Measurements from ENCODE around the gene AGMAT.
A peak's percentile ranks its signal among the peaks of the same experiment; 100 is the strongest.
"Not testable (repeated sequence)": the region's sequence is repeated elsewhere in the genome, so short reads cannot be mapped to it uniquely, and the experiment has no call there.

Gene AGMAT

DNA sequence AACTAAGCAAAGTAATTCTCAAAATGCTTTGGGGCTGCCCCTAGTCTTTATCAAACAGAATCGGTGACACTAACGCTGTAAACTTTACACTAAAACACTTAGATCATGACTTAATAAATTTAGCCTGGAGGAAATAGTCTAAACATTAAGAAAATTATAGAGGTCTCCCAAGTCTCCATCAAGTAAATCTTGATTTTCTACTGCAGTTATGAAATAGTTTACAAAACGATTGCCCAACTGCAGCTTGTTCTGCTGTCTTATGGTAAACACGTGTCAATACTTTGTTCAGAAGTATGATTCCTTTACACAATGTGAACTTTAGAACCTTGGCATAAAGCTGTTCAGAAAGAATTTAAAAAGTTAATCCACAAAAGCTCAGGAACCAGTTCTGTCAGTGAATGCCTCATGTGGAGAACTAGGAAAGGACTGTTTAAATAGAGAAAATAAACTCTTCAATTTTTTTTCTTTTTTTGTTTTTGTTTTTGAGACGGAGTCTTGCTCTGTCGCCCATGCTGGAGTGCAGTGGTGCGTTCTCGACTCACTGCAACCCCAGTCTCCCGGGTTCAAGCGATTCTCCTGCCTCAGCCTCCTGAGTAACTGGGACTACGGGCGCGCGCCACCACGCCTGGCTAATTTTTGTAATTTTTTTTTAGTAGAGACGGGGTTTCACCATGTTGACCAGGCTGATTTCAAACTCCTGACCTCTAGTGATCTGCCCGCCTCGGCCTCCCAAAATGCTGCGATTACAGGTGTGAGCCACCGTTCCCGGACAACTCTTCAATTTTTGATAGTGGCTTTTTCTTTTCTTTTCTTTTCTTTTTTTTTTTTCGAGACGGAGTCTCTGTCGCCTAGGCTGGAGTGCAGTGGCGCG lies 34.0 kb upstream of the AGMAT start:
- no peaks in the 10 kb centered on the region for H3K27me3 Mint-ChIP-seq
- H3K4me1 Mint-ChIP-seq (ENCODE audit: low read depth): peaks cover 59% of the 10 kb centered on the region
- H3K4me3 Mint-ChIP-seq: peak overlapping the region; percentile 73
- no peaks in the 10 kb centered on the region for H3K9me3 Mint-ChIP-seq
- H3K27ac Mint-ChIP-seq: peak overlapping the region; percentile 95
- intact Hi-C loops (cut with micrococcal nuclease): loop anchor here (1.0 to 5.0 kb wide), 3 partner anchors 16 to 92 kb away; partner anchors contain the start of genes DNAJC16 and PLEKHM2
- H3K36me3 Mint-ChIP-seq (ENCODE audit: low read depth): peaks cover 19% of the 10 kb centered on the region

DNA sequence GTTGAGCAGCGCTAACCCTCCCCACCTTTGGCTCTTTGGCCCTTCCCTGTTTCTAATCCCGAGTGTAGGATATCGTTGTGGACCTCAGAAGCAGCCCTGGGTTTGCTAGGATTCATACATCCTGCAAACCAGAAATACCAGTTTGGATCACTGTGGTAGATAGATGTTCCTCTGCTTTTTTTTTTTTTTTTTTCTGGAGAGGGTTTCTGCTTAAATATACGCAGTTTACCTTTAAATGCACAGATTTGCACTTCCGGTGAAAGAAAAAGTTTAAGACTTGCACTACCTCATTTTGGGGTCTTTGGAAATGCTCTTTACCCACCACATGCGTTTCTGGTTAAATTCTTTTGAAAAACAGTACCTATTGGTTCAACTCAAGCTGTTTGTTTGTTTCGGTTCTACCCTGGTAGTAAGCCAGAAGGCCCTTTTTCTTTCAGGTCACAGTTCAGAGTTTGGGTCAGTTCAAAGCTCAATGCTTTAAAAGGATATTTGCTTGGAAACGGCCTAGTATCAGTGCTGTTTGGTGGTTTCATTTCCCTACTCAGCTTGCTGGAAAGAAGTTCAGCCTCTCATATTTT lies 33.3 kb upstream of the AGMAT start:
- Mint-ChIP-seq H3K27me3 (no peaks in the 10 kb centered on the region), H3K9me3 (no peaks in the 10 kb centered on the region), H3K4me3 (peak overlapping the region; percentile 73), H3K4me1 (ENCODE audit: low read depth) (peaks cover 58% of the 10 kb centered on the region), H3K36me3 (ENCODE audit: low read depth) (peaks cover 19% of the 10 kb centered on the region), H3K27ac (peak overlapping the region; percentile 95)
- intact Hi-C loops (cut with micrococcal nuclease): loop anchor here (1.0 to 5.0 kb wide), 3 partner anchors 15 to 91 kb away; partner anchors contain the start of genes DNAJC16 and PLEKHM2

DNA sequence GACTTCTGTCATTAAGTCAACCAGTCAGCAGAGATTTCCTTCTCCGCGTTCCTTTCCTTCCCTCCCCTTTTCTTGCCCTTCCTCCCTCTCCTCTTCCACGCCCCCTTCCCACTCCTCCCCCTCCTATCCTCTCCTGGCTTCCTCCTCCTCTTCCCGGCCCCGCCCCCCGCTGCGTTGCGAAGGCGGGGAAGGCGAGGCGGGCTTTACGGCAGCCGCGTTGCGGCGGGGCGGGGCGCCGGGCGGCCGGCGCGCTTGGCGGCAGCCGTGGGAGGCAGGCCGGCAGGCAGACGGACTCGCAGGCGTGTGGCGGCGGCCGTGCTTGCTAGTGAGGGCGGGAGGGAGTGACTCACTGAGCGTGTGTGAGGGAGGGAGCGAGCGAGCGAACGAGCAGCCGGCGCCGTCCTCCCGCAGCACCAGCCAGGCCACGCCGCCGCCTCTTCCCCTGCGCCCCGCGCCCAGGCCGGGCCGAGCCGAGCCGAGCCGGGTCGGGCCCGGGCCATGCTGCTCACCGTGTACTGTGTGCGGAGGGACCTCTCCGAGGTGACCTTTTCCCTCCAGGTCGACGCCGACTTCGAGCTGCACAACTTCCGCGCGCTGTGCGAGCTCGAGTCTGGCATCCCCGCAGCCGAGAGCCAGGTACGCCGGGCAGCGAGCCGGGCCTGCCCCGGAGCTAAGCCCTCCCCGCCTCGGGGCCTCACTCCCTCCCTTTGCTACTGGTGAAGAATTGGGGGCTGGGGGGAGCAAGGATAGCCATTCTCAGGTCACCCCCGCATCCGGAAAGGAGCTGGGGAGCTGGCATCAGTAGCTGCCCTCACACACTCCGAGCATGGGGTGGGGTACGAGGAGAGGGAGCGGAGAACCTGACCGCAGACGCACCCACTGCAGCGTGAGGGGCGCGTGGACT lies 32.6 kb upstream of the AGMAT start, which contains the start of gene DDI2:
DDI2 (plus strand) TSS at position 286 of the 904 bp plus-strand sequence; CDS start at position 499, 213 bp downstream.
- Mint-ChIP-seq H3K4me3 (peak within 1 kb of the TSS; percentile 73), H3K27me3 (peaks cover 3% of the 10 kb centered on the region), H3K4me1 (ENCODE audit: low read depth) (peaks cover 51% of the 10 kb centered on the region), H3K27ac (peak within 1 kb of the TSS; percentile 95), H3K9me3 (no peaks in the 10 kb centered on the region), H3K36me3 (ENCODE audit: low read depth) (peaks cover 14% of the 10 kb centered on the region)
- intact Hi-C loops (cut with micrococcal nuclease): loop anchor here (1.0 to 5.0 kb wide), 3 partner anchors 14 to 90 kb away; partner anchors contain the start of genes DNAJC16 and PLEKHM2

DNA sequence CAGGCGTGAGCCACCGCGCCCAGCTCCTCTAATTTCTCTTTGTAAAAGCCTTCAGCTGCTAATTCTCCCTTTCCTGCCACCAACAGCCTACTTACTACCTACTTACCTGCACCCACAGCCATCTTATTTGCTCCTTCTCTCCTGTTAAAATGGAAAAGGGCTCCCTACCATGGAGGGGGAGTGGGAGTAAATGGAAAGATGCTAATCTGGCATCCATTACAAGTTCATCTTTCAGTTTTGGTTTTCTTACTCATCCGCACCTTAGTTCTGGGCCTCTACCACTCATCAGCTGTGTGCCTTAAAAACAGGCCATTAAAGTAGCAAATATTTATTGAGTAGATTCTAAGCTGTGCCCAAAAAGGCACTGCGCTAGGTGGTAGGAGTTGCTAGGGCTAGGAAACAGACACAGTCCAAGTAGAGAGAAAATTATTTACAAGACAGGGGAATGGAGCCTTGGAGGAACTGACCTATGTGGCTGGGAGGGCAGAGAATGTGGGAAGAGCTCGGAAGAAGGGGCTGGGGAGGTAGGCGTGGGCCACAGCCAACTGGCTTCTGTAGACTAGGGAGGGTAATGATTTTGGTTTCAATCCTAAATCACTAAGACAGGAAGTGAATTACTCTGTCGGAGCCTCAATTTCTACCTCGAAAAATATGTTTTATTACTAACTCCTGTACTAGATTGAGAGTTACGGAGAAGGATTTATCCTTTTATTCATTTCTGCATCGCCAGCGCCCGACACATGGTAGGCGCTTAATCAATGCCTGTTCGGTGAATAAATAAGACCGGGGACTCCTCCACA lies 31.7 kb upstream of the AGMAT start:
- Mint-ChIP-seq H3K27me3 (peaks cover 3% of the 10 kb centered on the region), H3K36me3 (ENCODE audit: low read depth) (peaks cover 10% of the 10 kb centered on the region), H3K27ac (peak overlapping the region; percentile 95), H3K9me3 (no peaks in the 10 kb centered on the region), H3K4me1 (ENCODE audit: low read depth) (peaks cover 43% of the 10 kb centered on the region), H3K4me3 (peak overlapping the region; percentile 73)
- intact Hi-C loops (cut with micrococcal nuclease): loop anchor here (5.0 kb wide), 2 partner anchors 66 to 89 kb away; partner anchors contain the start of genes DNAJC16 and PLEKHM2

DNA sequence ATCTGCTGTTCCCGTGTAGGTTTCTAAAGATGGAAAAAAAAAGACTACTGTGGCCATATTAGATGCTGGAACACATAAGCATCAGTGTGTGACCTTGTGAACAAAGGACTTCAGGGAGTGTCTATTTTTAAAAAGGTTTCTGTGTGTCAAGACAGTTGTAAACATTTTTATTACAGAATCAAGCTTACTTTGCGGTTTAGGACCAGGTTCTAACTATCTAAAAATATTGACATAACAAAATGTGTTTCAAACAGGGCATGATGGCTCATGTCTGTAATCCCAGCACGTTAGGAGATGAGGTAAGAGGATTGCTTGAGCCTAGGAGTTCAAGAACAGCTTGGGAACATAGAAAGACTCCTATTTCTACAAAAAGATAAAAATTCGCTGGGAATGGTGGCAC lies 25.3 kb upstream of the AGMAT start:
- no peaks in the 10 kb centered on the region for H3K9me3 Mint-ChIP-seq
- intact Hi-C loops (cut with micrococcal nuclease): no loop called here
- no peak overlapping the region for H3K27ac Mint-ChIP-seq
- peaks cover 3% of the 10 kb centered on the region for H3K27me3 Mint-ChIP-seq
- H3K4me1 Mint-ChIP-seq (ENCODE audit: low read depth): no peaks in the 10 kb centered on the region
- H3K36me3 Mint-ChIP-seq (ENCODE audit: low read depth): no peaks in the 10 kb centered on the region
- no peak overlapping the region for H3K4me3 Mint-ChIP-seq

DNA sequence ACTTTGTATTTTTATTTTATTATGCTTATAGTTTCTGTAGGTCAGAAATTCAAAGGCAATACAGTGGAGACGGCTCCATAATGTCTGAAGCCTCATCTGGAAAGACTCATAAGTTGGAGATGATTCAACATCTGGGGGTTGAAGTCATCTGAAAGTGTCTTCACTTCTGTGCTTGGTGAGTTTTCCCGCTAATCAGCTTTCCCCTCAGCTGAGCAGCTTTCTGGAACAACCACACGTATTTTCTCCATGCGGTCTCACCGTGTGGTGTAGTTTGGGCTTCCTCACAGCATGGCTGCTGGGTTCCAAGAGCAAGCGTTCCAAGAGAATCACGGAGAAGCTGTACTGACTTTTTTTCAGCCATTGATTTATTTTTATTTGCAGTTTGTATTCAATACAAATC lies 24.8 kb upstream of the AGMAT start:
- Mint-ChIP-seq H3K27ac (no peak overlapping the region), H3K9me3 (no peaks in the 10 kb centered on the region), H3K27me3 (peaks cover 3% of the 10 kb centered on the region), H3K4me3 (no peak overlapping the region), H3K4me1 (ENCODE audit: low read depth) (no peaks in the 10 kb centered on the region), H3K36me3 (ENCODE audit: low read depth) (no peaks in the 10 kb centered on the region)
- intact Hi-C loops (cut with micrococcal nuclease): no loop called here

DNA sequence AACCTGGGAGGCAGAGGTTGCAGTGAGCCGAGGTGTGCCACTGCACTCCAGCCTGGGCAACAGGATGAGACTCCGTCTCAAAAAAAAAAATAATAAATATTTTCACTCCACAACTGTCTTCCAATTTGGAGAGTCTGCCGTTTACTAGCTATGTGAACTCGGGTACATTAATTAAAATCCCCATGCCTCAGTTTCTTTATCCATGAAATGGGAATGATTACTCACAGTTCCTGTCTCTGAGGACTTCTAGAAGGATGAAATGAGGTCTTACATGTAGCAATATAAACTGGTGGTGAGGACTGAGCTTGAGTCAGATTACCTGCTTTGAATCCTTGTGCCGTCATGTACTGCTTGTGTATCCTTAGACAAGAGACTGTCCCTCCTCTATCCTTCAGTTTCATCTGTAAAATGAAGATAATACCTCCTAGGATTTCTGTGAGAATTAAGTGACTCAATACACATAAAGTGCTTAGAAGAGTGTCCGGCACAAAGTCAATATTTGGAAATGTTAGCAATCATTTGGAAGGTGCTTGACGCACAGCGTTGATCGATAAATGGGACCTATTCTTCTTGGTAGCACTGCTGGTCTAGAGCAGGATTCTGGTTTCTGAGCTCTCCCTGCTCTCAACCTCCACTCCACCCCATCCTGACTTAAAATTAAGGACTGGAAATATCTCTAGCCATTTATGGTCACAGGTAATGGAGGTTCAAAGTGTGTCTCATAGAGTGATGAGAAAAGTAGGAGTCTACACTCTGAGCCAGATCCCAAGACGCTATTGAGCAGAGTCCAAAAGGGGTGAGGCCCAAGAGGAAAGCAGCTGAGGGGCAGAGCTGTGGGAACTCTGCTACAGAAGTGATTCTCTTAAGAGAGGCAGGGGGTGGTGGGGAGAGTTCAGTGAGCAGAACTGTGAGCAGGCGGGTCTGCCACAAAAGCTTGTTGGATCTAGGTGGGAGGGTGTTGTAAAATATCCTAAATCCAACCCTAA lies 20.8 kb upstream of the AGMAT start:
- intact Hi-C loops (cut with micrococcal nuclease): no loop called here
- H3K27me3 Mint-ChIP-seq: no peaks in the 10 kb centered on the region
- H3K4me1 Mint-ChIP-seq (ENCODE audit: low read depth): peaks cover 16% of the 10 kb centered on the region
- H3K4me3 Mint-ChIP-seq: no peak overlapping the region
- no peak overlapping the region for H3K27ac Mint-ChIP-seq
- no peaks in the 10 kb centered on the region for H3K36me3 Mint-ChIP-seq (ENCODE audit: low read depth)
- H3K9me3 Mint-ChIP-seq: no peaks in the 10 kb centered on the region

DNA sequence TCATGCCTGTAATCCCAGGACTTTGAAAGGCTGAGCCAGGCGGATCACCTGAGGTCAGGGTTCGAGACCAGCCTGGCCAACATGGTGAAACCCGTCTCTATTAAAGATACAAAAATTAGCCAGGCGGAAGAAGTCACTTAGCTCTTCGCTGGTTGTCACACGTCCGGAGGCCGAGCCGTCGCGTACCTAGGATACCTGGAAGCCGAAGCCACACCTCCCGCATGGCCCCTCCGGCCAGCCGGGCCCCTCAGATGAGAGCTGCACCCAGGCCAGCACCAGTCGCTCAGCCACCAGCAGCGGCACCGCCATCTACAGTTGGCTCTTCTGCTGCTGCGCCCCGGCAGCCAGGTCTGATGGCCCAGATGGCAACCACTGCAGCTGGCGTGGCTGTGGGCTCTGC lies 19.5 kb upstream of the AGMAT start:
- peaks cover 16% of the 10 kb centered on the region for H3K4me1 Mint-ChIP-seq (ENCODE audit: low read depth)
- intact Hi-C loops (cut with micrococcal nuclease); H3K4me3 Mint-ChIP-seq; H3K9me3 Mint-ChIP-seq; H3K27me3 Mint-ChIP-seq; H3K36me3 Mint-ChIP-seq (ENCODE audit: low read depth): not testable (repeated sequence)
- H3K27ac Mint-ChIP-seq: peak overlapping the region; percentile 87

DNA sequence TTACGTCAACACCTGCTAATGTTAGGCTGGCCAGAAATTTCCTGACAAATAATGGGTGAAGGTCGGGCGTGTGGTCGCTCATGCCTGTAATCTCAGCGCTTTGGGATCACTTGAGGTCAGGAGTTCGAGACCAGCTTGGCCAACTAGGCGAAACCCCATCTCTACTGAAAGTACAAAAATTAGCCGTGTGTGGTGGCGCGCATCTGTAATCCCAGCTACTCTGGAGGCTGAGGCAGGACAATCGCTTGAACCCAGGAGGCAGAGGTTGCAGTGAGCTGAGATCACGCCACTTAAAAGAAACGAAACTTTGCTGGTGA lies 19.1 kb upstream of the AGMAT start:
- H3K4me1 Mint-ChIP-seq (ENCODE audit: low read depth): peaks cover 16% of the 10 kb centered on the region
- not testable (repeated sequence) for H3K9me3 Mint-ChIP-seq; H3K27me3 Mint-ChIP-seq; H3K36me3 Mint-ChIP-seq (ENCODE audit: low read depth)
- H3K27ac Mint-ChIP-seq: peak overlapping the region; percentile 87
- intact Hi-C loops (cut with micrococcal nuclease): loop anchor here (1.0 kb wide), 1 partner anchor 14 kb away; no protein-coding TSS in a partner anchor
- H3K4me3 Mint-ChIP-seq: peak overlapping the region; percentile 82

DNA sequence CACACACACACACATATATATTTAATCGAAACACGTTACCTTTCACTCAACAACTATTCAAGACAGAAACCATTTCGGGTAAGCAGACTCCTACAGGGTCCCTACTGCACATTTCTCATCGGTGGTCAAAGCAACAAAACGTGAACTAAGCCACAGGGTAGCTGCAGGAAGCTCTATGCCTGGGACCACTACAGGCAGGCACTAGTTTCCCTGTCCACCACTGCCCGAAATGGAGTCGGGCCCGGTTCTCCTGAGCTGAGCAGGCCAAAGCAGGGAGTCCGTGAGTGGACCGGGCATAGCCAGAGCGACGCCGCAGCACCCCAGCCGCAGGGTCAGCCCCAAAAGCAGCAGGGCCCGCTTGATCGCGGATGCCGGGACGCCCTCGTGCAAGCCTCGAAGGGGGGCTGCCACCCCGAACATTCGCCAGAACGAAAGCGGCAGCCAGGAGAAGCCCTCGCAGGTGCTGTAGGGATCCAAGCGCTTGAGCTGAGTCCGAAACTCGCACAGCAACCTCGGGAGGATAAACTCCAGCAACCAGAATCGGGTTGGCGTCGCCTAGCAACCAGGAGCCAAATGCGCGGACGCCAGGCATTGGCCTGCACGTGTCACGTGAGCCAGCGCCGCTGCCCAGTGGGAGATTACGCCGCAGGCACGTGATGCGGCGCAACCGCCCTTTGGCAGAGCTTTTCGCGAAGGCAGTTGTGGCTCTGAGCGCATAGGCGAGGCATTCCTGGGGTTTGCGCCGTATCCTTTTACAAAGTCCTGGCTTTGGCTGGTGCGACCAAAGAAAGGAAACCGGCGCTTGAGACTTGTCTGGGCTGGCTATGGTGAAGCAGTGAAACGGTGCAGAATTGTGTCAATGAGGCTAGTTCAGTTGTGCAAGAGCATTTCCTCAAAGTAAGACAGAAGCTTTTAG lies 18.5 kb upstream of the AGMAT start:
- Mint-ChIP-seq H3K36me3 (ENCODE audit: low read depth) (no peaks in the 10 kb centered on the region), H3K4me3 (peak overlapping the region; percentile 82), H3K27me3 (no peaks in the 10 kb centered on the region), H3K4me1 (ENCODE audit: low read depth) (peaks cover 16% of the 10 kb centered on the region), H3K27ac (peak overlapping the region; percentile 87), H3K9me3 (no peaks in the 10 kb centered on the region)
- intact Hi-C loops (cut with micrococcal nuclease): loop anchor here (1.0 kb wide), 1 partner anchor 15 kb away; no protein-coding TSS in a partner anchor

DNA sequence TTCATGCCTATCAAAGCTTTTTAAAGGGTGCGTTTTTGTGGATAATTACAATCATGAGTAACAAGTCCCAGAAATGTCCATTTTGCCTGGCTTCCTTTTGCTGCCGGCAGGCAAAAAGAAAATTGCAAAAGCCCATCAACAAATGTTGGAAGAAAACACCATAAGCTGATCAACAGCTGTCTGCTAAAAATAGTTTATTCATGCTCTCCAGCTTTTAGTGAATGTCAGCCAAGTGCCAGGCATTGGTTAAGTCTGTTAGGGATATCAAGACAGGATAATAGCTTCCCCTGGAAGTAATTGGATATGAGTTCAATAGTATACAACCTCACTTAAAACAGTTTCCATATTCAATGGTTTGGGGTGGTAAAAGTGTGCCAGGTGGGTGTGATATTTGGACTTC lies 13.6 kb upstream of the AGMAT start:
- Mint-ChIP-seq H3K27me3 (peaks cover 19% of the 10 kb centered on the region), H3K36me3 (ENCODE audit: low read depth) (no peaks in the 10 kb centered on the region), H3K4me3 (no peak overlapping the region), H3K9me3 (no peaks in the 10 kb centered on the region), H3K4me1 (ENCODE audit: low read depth) (peaks cover 7% of the 10 kb centered on the region), H3K27ac (no peak overlapping the region)
- intact Hi-C loops (cut with micrococcal nuclease): no loop called here
